LNCaP clone FGC (cell line): ENCODE data around the gene TPGS1.

Experiments used
- DNase-seq: peaks from one replicate; pipeline ENCODE4 v3.0.0-alpha.2; 2011; ENCODE audit warnings: low read depth
- H3K4me3 ChIP-seq: 2 replicates; pipeline ENCODE4 v1.5.1; 2011; ENCODE audit warnings: mild to moderate bottlenecking, low read depth, low read length, control low read depth
- CTCF ChIP-seq: IDR thresholded peaks from 2 replicates; pipeline ENCODE4 v1.5.1; 2012; ENCODE audit warnings: mild to moderate bottlenecking; ENCODE audit not compliant: control insufficient read depth, insufficient read depth; ENCODE audit errors: extremely low read depth

Gene TPGS1

GRCh38 chr19:461721-462551 lies 45.4 kb upstream of the TPGS1 start:
- no peak for DNase-seq
- no peak for TF ChIP-seq CTCF

DNA sequence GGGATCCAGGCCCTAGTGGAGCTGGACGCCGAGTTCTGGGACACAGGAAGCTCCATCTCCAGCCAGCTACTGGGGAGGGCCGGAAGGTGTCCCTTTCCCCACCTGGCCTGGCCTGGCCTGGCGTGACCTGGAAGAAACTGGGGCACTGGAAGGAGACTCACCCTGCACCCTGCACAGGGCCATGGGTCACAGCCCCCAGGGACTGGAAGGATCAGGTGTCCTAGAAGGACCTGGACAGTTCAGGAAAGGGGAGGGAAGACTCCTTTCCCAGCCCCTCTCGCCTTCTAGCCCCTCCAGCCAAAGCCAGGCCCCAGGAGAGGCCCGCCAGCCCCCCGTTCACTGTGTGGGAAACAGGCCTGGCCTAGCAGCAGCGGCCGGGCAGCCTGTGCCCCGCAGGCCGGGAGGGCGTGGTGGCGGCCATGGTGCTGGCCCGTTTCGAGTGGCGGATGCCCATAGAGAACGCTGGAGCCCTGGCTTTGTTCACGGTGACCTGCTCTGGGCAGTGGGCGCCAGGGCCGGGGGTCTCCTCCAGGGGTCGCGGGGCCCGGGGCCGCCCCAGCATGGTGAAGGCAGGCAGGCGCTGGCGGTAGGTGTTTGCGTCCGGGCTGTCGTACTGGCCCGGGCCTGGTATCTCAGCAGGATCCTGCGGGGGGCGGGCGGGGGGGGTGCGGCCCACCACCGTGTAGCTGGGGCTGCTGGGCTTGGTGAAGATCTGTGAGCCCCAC lies 43.7 kb upstream of the TPGS1 start:
- DNase-seq, result no peak
- TF ChIP-seq CTCF, result no peak
- H3K4me3 ChIP-seq, result no peak overlapping the region

More at GRCh38 chr19:461721-462551, 45.4 kb upstream of the TPGS1 start:
- peak overlapping the region; percentile 13; the same call in 1 of the 2 replicates for H3K4me3 ChIP-seq

DNA sequence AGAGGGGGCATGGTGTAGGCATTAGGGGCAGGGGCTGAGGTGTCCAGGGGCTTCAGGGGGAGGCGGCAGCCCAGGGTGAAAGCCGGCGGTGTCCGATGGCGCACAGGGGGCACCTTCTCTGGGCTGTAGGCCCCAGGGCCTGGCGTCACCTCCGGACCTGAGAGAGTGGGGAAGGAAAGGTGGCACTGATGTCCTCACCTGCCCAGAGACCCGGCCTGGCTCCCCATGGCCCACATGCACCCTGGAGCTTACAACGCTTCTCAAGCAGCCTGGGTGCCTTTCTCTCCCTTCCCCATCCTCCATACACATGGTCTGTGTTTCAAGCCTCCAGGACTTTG lies 43.1 kb upstream of the TPGS1 start:
- DNase-seq, result no peak
- no peak overlapping the region for H3K4me3 ChIP-seq
- no peak for TF ChIP-seq CTCF

GRCh38 chr19:465056-465816 lies 42.1 kb upstream of the TPGS1 start:
- TF ChIP-seq CTCF, result no peak
- H3K4me3 ChIP-seq, result no peak overlapping the region
- no peak for DNase-seq

DNA sequence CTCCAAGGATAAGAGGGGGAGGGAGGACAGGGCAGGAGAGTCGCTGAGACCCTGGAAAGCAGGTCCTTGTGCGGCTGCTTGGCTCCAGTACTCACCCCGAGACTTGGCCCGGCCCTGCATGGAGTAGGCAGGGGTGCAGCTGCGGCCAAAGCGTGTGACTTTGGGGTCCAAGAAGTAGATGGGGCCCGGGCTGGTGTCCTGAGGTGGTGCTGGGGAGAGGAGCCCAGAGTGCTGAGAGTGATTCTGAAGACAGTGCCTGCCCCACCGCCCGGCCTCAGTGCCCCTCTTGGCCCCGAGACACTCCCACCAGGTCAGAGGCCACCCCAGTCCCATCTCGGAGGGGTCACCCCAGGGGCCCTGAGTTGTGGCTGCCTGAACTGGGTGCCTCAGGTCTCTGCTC lies 39.7 kb upstream of the TPGS1 start:
- no peak overlapping the region for H3K4me3 ChIP-seq
- no peak for TF ChIP-seq CTCF
- no peak for DNase-seq

DNA sequence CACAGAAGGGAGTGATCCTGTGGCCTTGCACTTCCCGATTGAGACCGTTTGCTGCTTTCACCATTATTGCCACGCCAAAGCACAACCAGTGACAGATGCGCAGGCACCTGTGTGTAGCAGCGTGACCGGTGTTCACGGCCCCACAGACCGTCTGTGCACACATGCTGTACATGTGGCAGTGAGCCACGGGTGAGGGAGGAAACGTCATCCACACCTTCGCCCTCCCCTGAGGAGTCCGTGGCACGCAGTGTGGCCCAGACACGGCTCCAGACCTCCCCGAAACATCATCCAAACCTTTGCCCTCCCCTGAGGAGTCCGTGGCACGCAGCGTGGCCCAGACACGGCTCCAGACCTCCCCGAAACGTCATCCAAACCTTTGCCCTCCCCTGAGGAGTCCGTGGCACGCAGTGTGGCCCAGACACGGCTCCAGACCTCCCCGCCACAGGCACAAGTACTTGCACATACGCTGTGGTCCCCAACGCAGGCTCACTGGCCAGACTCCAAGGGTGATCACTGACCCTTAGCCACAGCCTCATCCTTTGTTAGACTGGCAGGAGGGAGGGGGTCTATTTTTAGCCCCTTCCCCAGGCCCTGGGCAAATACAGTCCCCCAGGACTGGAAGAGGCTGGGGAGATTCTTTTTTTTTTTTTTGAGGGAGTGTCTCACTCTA lies 38.6 kb upstream of the TPGS1 start:
- DNase-seq, result no peak
- no peak overlapping the region for H3K4me3 ChIP-seq
- TF ChIP-seq CTCF, result no peak
